SH-SY5Y (cell line): Measurements from ENCODE around the gene SNED1.

Source experiments
- GATA2 ChIP-seq: IDR thresholded peaks from 2 replicates; pipeline ENCODE4 v1.6.1; 2011; ENCODE audit warnings: mild to moderate bottlenecking, low read depth, low read length
- GATA3 ChIP-seq: IDR thresholded peaks from 2 replicates; pipeline ENCODE4 v1.6.1; 2011; ENCODE audit warnings: low read depth, mild to moderate bottlenecking, low read length, moderate library complexity

DNA sequence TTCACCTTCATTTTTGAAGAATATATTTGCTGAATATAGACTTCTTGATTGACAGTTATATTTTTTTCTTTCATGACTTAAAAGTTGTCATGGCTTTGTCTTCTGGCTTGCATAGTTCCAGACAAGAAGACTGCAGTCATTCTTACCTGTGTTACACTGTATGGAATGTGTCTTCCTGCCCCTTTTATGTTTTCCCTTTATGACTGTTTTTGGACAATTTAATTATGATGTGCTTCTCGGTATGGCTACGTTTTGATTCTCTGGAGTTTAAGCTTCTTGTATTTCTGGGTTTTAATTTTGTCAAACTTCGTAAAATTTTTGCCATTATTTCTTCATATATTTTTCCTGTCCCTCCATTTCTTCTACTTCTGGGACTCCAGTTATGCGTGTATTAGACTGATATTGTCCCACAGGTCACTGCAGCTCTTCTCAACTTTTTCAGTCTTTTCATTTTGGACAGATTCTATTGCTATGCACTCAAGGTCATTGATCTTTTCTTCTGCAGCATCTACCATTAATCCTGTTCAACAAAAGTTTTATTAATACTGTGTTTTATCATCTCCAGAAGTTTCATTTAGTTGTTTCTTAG, 86.5 kb downstream of the SNED1 start:
- no peak for TF ChIP-seq GATA3
- no peak for TF ChIP-seq GATA2
